ENCODE results near the gene INHA. TPM values are rescaled to one million over a fixed set of nuclear protein-coding genes. Genes with fewer than 3 reads are reported as not detected.
A peak's percentile ranks its signal among the peaks of the same experiment; 100 is the strongest.

The INHA gene
- total RNA-seq, 1 experiment from 2014 or later: 0.31 TPM

- H3K9me3 Mint-ChIP-seq: peaks cover 0 to 1% of the 10 kb centered on the region in 2 experiments; a peak in 3 of 5 replicates
- H3K4ac ChIP-seq (ENCODE audit: low read depth, low read length): no peak overlapping the region
- H2AFZ ChIP-seq (ENCODE audit: low read length): no peak overlapping the region
- no peak overlapping the region for H2BK15ac ChIP-seq (ENCODE audit: low read depth, low read length)
- H3K9me3 ChIP-seq (ENCODE audit: control insufficient read depth, low read depth, low read length): no peaks in the 10 kb centered on the region
- peaks cover 12% of the 10 kb centered on the region for H3K23me2 ChIP-seq (ENCODE audit: insufficient read length, low read depth, low read length, poor library complexity, severe bottlenecking)
- no peaks in the 10 kb centered on the region for H3K79me2 ChIP-seq (ENCODE audit: insufficient read depth, low read length)
- H3K27ac Mint-ChIP-seq: peak overlapping the region in 1 of 3 experiments; percentile 92; a peak in 2 of 7 replicates
- TF ChIP-seq, protein P1, sequence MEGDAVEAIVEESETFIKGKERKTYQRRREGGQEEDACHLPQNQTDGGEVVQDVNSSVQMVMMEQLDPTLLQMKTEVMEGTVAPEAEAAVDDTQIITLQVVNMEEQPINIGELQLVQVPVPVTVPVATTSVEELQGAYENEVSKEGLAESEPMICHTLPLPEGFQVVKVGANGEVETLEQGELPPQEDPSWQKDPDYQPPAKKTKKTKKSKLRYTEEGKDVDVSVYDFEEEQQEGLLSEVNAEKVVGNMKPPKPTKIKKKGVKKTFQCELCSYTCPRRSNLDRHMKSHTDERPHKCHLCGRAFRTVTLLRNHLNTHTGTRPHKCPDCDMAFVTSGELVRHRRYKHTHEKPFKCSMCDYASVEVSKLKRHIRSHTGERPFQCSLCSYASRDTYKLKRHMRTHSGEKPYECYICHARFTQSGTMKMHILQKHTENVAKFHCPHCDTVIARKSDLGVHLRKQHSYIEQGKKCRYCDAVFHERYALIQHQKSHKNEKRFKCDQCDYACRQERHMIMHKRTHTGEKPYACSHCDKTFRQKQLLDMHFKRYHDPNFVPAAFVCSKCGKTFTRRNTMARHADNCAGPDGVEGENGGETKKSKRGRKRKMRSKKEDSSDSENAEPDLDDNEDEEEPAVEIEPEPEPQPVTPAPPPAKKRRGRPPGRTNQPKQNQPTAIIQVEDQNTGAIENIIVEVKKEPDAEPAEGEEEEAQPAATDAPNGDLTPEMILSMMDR (conservative IDR thresholded peaks at IDR 0.05): no peak
- H4K91ac ChIP-seq (ENCODE audit: insufficient read length, low read depth, low read length): no peak overlapping the region
- no peak overlapping the region for H2BK5ac ChIP-seq (ENCODE audit: insufficient read length, low read length)
- no peak overlapping the region for H2BK12ac ChIP-seq (ENCODE audit: insufficient read length, low read depth, low read length)
- H3K9ac ChIP-seq (ENCODE audit: extremely low read depth, insufficient read length, low read length): no peak overlapping the region
- no peak overlapping the region for H3K56ac ChIP-seq (ENCODE audit: insufficient read length, low read depth, low read length)
- H3K4me3 Mint-ChIP-seq: no peak overlapping the region; a peak in 1 of 5 replicates
- peaks cover 33 to 37% of the 10 kb centered on the region in 2 experiments for H3K4me1 Mint-ChIP-seq
- H3K27me3 Mint-ChIP-seq (ENCODE audit: low read depth): peaks cover 4% of the 10 kb centered on the region
- H3K23ac ChIP-seq (ENCODE audit: insufficient read length, low read depth, low read length): no peak overlapping the region
- H3K36me3 Mint-ChIP-seq (ENCODE audit: insufficient read depth in 1 of 3, low read depth in 3 of 3): peaks cover 14 to 28% (median 21%) of the 10 kb centered on the region in 3 experiments
- no peak overlapping the region for H3K18ac ChIP-seq (ENCODE audit: insufficient read length, low read depth, low read length)
- no CpG with 5 or more reads among the region's 32 CpGs for WGBS (ENCODE audit: extremely low coverage, insufficient read length, low lambda C conversion rate)
- H3K79me1 ChIP-seq (ENCODE audit: insufficient read depth, low read depth, low read length, poor library complexity, severe bottlenecking): no peaks in the 10 kb centered on the region
- H2BK20ac ChIP-seq (ENCODE audit: low read depth, low read length, poor library complexity, severe bottlenecking): no peak overlapping the region
- no peak overlapping the region for H2BK120ac ChIP-seq (ENCODE audit: low read depth, low read length, poor library complexity, severe bottlenecking)
- no peak overlapping the region for H3K4me2 ChIP-seq (ENCODE audit: insufficient read depth, insufficient read length, low read length)
- H4K8ac ChIP-seq (replicated peaks; ENCODE audit: insufficient read length, low read depth, low read length): no peak overlapping the region
- no peak overlapping the region for H3T11ph ChIP-seq (ENCODE audit: low read length)
- DNase-seq: no peak
- no peak overlapping the region for H4K5ac ChIP-seq (ENCODE audit: insufficient read length, low read depth, low read length)
- no peak overlapping the region for H3K27ac ChIP-seq (ENCODE audit: insufficient read length, low read depth, low read length)
- H4K20me1 ChIP-seq (ENCODE audit: control insufficient read depth, insufficient read depth, insufficient read length): no peaks in the 10 kb centered on the region
- H3K4me1 ChIP-seq (ENCODE audit: insufficient read depth, low read length): peaks cover 8% of the 10 kb centered on the region; the same call in 1 of the 2 replicates
- no peak overlapping the region for H2AK5ac ChIP-seq (ENCODE audit: insufficient read length, low read length)
- no peak overlapping the region for H3K14ac ChIP-seq (ENCODE audit: insufficient read depth, low read length)
- no peaks in the 10 kb centered on the region for H3K27me3 ChIP-seq (ENCODE audit: insufficient read depth, low read length)
Observed at GRCh38 chr2:219538956-219539788, 32.9 kb upstream of the INHA start.
